ENCODE measurements around the gene TRPM6. TPM values are rescaled to one million over a fixed set of nuclear protein-coding genes. Genes with fewer than 3 reads are reported as not detected.

The TRPM6 gene
- total RNA-seq, 1 donor from 2014 or later = 1.3 TPM

DNA sequence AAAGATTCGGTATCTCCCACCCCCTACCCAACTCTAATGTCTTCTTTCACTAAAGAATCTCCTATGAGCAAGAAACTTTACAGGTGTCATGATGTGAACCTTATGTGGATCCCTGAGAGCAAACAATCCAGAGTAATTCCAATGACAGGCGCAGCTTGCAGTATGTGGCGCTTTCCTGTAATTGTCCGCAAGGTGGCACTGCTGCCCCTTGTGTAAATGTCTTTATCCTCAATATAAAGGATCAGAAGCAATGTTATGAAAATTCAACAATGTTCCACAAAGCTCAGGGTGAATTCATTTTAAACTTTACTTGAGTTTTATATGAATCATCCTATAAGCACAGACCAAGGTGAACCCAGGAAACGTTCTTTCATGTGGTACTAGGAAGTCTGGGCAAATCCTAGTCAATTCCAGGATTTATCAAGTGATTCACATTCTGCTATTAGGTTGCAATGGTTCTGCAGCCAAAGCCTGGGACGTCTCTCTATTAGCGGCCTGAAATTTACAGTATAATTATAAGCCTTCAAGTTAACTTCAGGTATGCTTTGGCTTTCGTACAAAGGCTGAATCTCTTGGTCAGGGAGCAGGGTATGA lies 113.7 kb downstream of the TRPM6 start:
- no peak for DNase-seq (ENCODE audit: low spot score)

DNA sequence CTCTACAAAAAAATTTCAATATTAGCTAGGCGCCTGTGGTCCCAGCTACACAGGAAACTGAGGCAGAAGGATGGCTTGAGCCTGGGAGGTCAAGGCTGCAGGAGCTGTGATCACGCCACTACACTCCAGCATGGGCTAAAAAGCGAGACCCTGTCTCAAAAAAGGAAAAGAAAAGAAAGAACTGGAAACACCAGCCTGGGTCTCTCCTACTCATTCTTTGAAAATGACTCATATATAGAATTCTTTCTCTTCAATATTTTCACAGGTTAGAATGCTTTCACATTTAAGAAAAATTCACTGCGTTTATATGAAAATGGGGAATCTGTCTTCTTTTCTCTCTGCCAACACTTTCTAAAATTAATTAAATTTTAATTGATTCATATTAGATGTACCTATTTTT lies 115.6 kb downstream of the TRPM6 start:
- DNase-seq (ENCODE audit: low spot score) = no peak

DNA sequence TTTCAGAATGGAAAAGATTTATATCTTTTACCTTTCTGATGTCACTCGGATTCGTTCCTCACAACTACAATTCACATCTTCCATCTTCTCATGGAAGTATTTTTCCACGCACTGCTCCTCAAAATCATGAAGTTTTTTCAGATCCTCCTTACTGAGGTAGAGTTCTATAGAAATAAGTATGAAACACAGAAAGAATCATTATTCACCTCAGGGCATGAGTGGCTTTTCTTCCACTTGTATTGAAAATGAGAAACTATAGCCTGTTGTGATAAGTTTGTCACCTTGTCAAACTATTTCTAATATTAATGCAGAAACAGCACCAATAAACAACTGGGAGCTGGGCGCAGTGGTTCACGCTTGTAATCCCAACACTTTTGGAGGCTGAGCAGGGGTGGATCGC lies 116.0 kb downstream of the TRPM6 start:
- no peak for DNase-seq (ENCODE audit: low spot score)

DNA sequence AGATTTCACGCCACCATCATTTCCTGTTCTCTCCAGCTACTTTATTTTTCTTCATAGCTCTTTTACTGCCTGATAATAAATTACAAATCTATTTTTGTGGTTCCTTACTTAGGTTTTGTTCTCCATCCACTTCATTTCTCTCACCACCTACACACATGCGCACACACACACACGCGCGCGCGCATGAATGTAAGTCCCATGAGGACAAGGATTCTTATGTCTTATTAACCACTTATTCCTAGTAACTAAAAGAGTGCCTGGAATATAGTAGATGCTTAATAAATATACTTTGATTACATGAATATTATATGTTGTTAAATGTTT lies 116.5 kb downstream of the TRPM6 start:
- DNase-seq (ENCODE audit: low spot score) = no peak

DNA sequence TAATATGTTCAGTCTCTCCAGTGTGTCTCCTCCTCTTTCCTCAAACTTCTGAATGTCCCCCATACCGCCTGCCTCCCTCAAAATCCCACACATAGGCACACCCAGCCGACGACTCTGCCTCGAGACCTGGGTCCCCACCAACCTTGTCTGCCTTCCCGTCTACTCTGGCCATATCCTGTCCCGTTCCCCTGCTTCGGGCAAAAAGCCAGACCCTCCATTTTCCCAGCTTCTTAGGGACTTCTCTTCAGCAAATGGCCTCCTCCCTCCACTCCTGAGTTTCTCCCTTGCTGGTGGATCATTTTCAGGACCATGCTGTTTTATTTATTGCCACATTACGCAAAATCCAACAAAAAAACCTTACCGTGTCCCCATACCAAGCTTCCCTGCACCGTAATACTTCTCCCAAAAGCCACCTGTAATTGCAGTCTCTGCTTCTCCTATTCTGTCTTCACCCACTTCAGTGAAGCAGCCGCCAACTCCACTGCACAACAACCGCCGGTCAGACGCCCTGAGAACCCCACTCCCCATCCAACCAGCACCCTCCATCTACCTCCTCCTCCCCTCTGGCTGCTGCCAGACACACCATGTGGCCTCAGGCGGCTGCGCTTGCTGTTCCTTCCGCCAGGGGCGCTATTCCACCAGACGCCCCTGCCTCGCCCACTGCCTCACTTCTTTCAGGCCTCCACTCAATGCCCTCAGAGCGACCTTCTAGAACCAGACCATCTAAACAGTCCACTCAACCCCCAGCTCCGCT lies 117.0 kb downstream of the TRPM6 start:
- DNase-seq (ENCODE audit: low spot score) = no peak

GRCh38 chr9:74765481-74765971 lies 122.2 kb downstream of the TRPM6 start:
- no peak for DNase-seq (ENCODE audit: low spot score)

- no peak for DNase-seq (ENCODE audit: low spot score)
Measured at GRCh38 chr9:74762950-74763349, 124.8 kb downstream of the TRPM6 start.

DNA sequence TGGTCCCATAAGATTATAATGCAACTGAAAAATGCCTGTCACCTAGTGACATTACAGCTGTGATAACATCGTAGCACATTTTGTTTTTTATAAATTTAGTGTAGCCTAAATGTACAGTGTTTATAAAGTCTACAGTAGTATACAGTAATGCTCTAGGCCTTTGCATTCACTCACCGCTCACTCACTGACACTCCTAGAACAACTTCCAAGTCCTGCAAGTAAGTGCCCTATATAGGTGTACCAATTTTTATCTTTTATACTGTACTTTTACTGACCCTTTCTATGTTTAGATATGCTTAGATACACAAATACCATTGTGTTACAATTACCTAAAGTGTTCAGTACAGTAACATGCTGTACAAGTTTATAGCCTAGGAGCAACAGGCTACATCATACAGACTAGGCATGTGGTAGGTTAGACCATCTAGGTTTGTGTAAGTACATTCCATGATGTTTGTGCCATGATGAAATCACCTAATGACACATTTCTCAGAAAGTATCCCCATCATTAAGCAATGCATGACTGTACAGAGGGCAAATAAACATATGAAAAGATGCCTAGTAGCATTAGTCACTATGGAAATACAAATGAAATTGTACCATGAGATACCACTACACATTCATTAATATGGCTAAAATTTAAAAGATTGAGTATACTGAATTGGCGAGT lies 127.6 kb downstream of the TRPM6 start:
- DNase-seq (ENCODE audit: low spot score) = no peak

- DNase-seq (ENCODE audit: low spot score) = no peak
Measured at GRCh38 chr9:74755999-74756398, 131.7 kb downstream of the TRPM6 start.

DNA sequence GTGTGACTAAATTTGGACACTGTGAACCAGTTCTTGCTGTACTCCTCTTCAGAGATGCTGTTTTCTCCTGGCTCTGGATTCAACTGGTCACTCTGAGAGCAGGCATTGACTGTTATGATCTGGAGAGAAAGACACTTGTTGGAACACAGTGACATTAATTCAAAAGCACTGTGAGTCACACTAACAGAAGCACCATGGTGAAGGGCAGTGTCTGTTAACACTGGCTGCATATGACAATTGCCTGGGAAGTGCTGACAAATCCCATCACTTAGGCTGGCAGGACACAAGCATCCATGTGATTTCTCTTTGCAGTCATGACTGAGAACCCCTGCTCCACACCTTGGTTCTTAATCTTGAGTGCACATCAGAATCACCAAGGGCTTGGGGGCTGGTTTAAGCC lies 132.4 kb downstream of the TRPM6 start:
- DNase-seq (ENCODE audit: low spot score) = no peak

DNA sequence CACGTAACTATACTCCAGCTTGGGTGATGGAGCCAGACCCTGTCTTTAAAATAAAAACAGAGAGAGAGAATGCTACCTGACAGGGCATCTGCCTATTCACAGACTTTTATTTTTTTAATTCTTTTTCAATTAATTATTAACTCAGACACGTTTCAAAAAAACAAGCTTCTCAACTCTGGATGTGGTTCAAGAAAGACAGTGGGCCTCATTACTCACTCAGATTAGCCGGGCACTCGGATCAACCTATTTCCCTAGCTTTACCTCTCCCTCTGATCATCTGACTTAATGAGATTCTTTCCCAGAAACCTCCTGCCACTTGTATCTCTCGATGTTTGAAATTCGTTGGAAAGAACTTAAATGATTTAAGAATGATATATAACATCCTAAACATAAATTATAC lies 134.1 kb downstream of the TRPM6 start:
- no peak for DNase-seq (ENCODE audit: low spot score)

DNA sequence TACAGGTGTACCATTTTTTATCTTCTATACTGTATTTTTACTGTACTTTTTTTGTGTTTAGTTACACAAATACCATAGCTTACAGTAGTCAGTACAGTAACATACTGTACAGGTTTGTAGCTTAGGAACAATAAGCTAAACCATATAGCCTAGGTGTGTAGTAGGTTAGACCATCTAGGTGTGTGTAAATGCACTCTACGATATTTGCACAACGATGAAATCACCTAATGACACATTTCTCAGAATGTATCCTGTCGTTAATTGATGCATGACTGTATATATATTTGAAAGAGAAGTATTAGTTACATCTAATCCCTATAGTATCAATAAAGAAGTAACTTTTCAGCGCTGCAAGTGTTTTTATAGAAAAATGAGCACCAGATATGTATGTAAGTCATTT lies 138.8 kb downstream of the TRPM6 start:
- no peak for DNase-seq (ENCODE audit: low spot score)

GRCh38 chr9:74742792-74743730 lies 144.7 kb downstream of the TRPM6 start:
- DNase-seq (ENCODE audit: low spot score) = no peak

- no peak for DNase-seq (ENCODE audit: low spot score)
Measured at GRCh38 chr9:74742191-74742790, 145.4 kb downstream of the TRPM6 start.

- no peak for DNase-seq (ENCODE audit: low spot score)
Measured at GRCh38 chr9:74736646-74737045, 151.1 kb downstream of the TRPM6 start.

- DNase-seq (ENCODE audit: low spot score) = no peak
Measured at GRCh38 chr9:74735761-74736160, 152.0 kb downstream of the TRPM6 start.

DNA sequence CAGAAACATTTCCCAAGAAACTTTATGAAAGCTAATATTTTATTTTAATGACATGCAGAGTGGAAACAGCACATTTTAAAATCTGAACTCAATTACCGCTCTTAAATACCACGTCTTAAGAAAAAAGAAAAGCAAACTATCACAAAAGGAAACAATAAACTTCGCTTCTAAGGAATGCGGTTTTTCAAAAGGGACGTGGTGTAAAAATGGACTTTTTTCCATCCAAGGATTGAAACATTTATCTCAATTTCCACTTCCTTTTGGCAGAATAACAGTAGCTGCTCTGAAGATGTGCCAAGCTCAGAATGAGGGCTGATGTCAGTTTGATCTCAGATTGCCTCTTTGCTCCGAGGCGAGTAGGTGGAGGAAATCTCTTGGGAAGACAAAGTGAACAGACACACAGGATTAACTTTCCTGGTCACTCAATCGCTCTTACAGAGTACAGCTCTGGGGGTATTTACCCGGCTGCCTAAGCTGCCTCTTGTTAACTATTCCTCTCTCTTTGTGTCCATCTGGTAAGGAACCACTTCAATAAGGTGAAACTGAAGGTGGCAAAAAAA lies 158.5 kb downstream of the TRPM6 start:
- DNase-seq (ENCODE audit: low spot score) = no peak

GRCh38 chr9:74728176-74728575 lies 159.5 kb downstream of the TRPM6 start:
- no peak for DNase-seq (ENCODE audit: low spot score)

- DNase-seq (ENCODE audit: low spot score) = no peak
Measured at GRCh38 chr9:74726581-74726980, 161.1 kb downstream of the TRPM6 start.

GRCh38 chr9:74724317-74724716 lies 163.4 kb downstream of the TRPM6 start:
- DNase-seq (ENCODE audit: low spot score) = no peak

Data from mesenteric fat pad (tissue), 1 donor.